Measurements from ENCODE around the gene FBXL20.

- TF ChIP-seq CTCF (IDR thresholded peaks at IDR 0.05) (no peak), REST (IDR thresholded peaks at IDR 0.05; ENCODE audit: insufficient read depth in 1 of 2, low read depth in 2 of 2, low read length in 1 of 2) (no peak), POLR2AphosphoS5 (IDR thresholded peaks at IDR 0.05; ENCODE audit: low read depth, low read length) (no peak)
These were observed 49.9 kb downstream of the FBXL20 start for GRCh38 chr17:39351508-39351907.
